A549 treated with AZD2906 at 1 μM for 4 hours (cell line): ENCODE measurements around the gene BABAM2. TPM values are rescaled to one million over a fixed set of nuclear protein-coding genes. Genes with fewer than 3 reads are reported as not detected.

Source experiments
- total RNA-seq: library from RNA; stranded (reverse); fragments of 200-300 nt; extraction: Qiagen RNA extraction; gene quantifications from 5 replicates; pipeline ENCODE4 v1.2.3, GENCODE V29; 2022

The BABAM2 gene
- total RNA-seq: 43.7 to 49.1 TPM (median 47.5 TPM) in 5 replicates

GRCh38 chr2:27890146-27890923 lies at the start of gene BABAM2, which contains the start of gene RBKS:
BABAM2 (plus strand) TSS chr2:27890729; CDS start chr2:27894557, 3,828 bp downstream.
RBKS (minus strand) TSS chr2:27890387; CDS start chr2:27890345, 42 bp downstream.

Other genes starting within 250 kb of the BABAM2 start
- 25.1 to 32.9 TPM (median 32.8 TPM) in 5 replicates for gene SUPT7L, start 227.1 kb upstream of the BABAM2 start, total RNA-seq
- gene SLC4A1AP, start 226.8 kb upstream of the BABAM2 start, total RNA-seq: 27.0 to 35.9 TPM (median 28.8 TPM) in 5 replicates
- 314 to 497 TPM (median 353 TPM) in 5 replicates for gene MRPL33, start 119.0 kb upstream of the BABAM2 start, total RNA-seq
- 6.7 to 8.4 TPM (median 8.1 TPM) in 5 replicates for gene RBKS, start 342 bp upstream of the BABAM2 start, total RNA-seq